ENCODE results near the gene NR6A1. TPM values are rescaled to one million over a fixed set of nuclear protein-coding genes. Genes with fewer than 3 reads are reported as not detected.

The NR6A1 gene
- total RNA-seq, 1 donor from 2014 or later, result 3.2 TPM

DNA sequence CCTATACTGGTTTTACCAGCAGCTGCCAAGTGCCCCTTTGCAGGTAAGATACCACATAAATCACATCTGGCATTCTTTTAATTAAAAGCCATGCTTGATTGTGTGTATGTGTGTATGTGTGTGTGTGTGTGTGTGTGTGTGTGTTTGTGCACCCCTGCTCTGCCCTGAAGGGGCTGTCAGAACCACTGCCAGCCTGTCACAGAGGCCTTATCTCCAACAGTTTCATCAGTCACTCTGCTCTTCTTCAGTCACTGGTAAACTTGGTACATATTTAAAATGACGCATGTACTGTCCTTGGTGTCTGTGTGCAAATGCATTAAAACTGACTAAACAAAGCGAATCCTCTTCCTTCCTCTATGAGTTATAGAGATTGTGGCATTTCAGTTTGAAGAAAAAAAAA, 244.9 kb downstream of the NR6A1 start:
- no peak for DNase-seq (ENCODE audit: low spot score)

GRCh38 chr9:124522121-124523098, 248.7 kb downstream of the NR6A1 start:
- DNase-seq (ENCODE audit: low spot score), result no peak

DNA sequence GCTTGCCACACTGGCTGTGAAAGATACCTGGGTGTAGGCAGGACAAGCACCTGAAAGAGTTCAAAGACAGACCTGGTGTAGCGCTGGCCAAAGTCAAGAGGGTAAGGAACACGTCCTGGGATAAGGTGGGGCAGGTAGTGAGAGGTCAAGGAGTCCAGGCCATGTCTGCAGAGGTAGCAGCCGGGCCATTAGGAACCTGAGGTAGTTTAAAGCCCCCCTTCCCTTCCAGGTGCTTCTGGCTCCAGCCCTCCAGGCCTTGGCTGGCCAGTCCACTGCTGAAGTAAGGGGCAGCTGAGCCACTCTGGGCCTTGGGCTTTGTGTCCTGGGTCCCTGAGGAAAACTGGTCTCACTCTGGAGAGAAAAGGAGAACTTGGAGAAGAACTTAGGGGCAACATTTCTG, 250.0 kb downstream of the NR6A1 start:
- no peak for DNase-seq (ENCODE audit: low spot score)

- no peak for DNase-seq (ENCODE audit: low spot score)
Observed at GRCh38 chr9:124520206-124520596, 250.9 kb downstream of the NR6A1 start.

- no peak for DNase-seq (ENCODE audit: low spot score)
Observed at GRCh38 chr9:124518116-124518515, 253.0 kb downstream of the NR6A1 start.

- no peak for DNase-seq (ENCODE audit: low spot score)
Observed at GRCh38 chr9:124517600-124517999, 253.5 kb downstream of the NR6A1 start.

GRCh38 chr9:124514874-124515273, 256.2 kb downstream of the NR6A1 start:
- no peak for DNase-seq (ENCODE audit: low spot score)

DNA sequence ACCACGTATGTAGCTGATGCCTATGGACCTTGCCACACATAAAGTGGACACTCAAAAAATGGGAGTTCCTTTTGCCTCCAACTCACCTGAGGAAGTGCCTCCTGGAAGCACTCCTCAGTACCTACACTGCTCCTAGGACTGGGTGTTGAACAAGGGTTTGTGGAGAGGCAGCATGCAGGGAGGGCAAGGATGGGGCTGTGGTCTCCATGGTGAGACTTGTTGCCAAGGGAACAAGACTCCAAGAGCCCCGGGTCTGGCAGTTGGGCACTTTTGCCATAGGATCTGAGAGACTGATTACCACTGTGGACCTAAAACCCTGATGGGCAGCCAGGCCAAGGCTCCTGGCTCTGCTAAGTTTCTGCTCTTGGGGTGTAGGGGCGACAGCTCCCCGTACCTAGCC, 257.0 kb downstream of the NR6A1 start:
- no peak for DNase-seq (ENCODE audit: low spot score)

DNA sequence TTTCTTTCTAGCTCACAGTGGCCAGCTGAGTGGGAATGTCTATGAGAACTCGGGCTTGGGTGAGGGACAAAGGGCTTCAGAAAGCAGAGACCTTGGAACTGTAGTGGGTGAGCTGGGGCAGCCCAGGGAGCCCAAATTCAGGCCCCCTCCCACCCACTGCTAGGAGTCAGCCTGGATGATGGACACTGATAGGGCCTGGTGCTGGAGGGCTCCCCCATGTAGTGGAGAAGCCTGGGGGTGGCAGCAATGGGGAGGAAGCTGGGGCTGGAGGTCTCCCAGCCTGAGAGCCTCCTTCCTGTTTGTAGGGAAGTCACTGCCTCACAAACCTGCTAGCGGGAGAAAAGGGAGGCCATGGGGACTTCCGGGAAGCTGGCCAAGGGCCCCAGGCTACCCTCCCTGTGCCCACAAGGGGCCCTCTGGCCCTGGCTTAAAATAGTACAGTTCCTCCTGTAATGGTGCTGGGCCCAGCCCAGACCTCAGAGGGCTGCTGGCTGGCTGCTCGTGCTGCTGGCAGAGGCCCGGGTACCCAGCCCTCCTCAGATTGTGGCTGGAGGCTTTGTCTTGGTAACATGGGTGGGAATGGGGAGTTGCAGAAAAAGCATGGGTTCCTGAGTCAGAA, 257.6 kb downstream of the NR6A1 start:
- DNase-seq (ENCODE audit: low spot score), result no peak

- DNase-seq (ENCODE audit: low spot score), result no peak
Observed at GRCh38 chr9:124512806-124513204, 258.3 kb downstream of the NR6A1 start.

DNA sequence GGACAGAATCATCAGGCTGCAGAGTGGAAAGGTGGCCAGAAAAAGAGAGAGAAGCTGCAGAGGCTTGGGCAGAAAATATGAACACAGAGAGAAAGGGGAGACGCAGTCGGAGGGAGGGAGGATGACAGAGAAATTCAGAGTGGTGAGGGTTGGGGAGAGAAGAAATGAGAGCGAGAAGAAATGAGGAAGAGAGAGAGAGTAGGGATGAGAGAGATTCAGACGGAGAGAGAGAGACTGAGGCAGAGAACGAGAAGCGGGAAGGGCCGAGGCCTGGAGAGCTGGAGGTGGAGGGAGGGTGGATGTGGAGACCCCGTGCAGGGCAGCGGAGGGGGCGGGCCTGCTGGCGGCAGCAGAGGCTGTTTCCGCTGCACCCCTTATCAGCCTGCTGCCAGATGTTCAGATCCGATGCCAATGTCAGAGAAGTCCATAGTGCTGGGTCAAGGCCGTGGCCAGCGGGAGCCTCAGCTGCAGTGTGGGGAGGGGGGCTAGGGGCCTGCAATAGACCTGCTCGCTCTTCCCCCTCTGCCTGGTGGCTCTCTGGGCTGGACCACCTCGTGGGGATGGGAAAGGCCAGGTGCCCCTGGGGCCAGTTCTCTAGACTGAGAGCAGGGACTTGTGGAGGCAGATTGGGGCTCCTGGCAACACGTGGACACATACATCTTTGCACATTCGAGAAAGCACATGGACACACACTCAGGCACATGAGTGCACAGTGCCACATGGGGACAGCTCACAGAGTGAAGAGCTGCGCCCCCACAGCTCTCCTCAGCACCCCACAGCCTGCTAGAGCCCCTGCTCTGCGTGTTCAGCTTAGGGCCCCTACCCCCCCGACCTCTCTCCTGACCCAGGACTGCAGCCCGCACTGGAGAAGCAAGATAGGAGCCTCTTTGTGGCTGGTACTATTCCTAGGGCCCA, 259.0 kb downstream of the NR6A1 start:
- DNase-seq (ENCODE audit: low spot score), result no peak

DNA sequence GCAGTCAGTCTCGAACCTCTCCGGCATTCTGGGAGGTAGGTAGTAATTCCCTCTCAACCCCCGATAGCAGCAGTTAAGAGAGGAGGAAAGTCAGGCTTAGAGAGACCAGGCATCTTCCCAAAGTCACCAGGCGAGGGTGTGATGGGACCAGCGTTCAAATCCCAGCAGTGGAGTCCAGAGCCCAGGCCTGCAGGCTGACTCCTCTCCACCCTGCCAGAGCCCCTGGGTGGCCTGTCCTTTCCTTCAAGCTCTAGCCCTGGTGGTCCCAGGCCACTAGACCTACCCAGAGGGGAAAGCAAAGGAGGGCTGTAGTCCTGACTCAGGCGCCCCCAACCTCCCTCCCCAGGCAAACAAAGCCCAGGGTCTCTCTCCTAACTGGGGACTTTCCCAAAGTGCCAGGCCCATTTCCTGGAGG, 259.7 kb downstream of the NR6A1 start:
- DNase-seq (ENCODE audit: low spot score), result no peak

DNA sequence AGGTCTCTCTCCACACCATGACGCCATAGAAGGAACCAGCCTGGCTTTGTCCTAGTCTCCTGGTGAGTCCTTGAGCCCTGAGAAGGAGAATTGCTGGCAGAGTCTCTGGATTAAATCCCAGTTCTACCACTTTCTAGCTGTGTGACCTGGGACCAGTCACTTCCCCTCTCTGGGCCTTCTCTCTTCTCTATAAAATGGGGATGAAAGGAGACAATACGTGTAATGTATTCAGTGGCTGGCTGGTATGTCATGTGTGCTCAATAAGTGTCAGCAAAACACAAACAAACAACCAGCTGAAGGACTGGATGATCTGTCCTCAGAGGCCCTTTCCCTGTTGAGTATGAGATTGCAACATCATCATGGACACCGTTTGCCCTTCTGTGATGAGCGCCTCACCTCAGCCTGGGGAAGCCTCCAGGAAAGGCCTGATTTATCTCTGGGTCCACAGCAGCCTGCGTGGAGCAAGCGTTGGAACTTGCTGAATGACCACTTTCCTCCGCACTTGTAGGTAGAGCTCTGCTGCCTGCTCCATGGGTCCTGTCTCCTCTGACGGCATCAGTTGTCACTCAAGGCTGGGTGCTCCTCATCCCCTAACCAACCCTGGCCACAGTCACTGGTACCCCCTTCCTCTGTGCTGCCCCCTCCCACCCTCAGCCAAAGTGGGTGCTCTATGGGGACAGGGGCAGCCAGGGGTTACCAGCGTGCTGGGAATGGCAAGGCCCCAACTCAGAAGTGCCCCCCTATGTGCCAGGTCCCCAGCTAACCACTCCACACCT, 260.3 kb downstream of the NR6A1 start:
- DNase-seq (ENCODE audit: low spot score), result no peak

- DNase-seq (ENCODE audit: low spot score), result no peak
Observed at GRCh38 chr9:124507880-124508423, 263.2 kb downstream of the NR6A1 start.

GRCh38 chr9:124506931-124507879, 263.9 kb downstream of the NR6A1 start, which contains the start of gene NR5A1:
Gene NR5A1 (minus strand): TSS chr9:124507399. CDS start chr9:124503395, 4,004 bp downstream.
- DNase-seq (ENCODE audit: low spot score), result no peak

DNA sequence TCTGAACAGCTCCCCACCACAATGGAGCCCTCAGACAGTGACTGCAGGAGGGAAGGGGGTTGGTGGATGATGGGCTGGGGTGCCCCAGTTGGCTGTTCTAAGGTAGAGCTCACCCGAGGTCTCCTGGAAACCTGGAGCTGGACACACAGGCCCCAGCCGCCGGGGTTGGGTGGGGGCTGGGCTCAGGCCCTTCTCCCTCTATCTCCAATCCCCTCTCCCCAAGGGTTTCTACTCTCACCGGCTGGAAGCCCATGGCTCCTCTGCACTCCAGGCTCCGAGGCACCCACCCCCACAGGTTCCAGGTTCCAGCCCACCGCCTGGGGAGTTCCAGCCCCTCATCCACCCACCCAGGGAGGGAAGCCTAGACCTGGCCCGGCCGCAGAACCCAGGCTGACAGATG, 264.7 kb downstream of the NR6A1 start:
- DNase-seq (ENCODE audit: low spot score), result no peak

- DNase-seq (ENCODE audit: low spot score), result no peak
Observed at GRCh38 chr9:124505901-124506346, 265.2 kb downstream of the NR6A1 start.

GRCh38 chr9:124505006-124505900, 265.9 kb downstream of the NR6A1 start:
- DNase-seq (ENCODE audit: low spot score), result no peak

Measured in mucosa of gallbladder (tissue), 1 donor.